Measurements from ENCODE around the gene PREX1. TPM values are rescaled to one million over a fixed set of nuclear protein-coding genes. Genes with fewer than 3 reads are reported as not detected.

Gene PREX1
- total RNA-seq, 1 experiment from 2014 or later: 3.3 TPM

DNA sequence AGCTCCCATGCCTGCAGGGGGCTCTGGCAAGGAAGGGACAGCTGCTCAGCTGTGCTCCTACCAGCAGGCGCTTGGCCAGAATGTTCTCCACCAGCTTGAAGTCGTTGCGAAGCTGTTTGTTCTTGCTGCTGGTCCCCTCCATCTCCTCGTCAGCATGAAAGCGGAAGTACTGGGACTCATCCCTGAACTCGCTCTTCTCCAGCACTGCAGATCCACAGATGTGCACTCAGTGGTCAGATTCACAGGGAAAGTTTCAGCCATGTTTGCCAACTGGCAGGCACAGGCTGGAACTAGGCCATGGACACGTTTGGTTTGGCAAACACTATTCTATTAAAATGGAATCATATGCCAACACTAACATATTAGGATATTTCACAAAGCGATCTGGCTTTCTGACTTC is 167.9 kb downstream of the PREX1 start:
- TF ChIP-seq, protein P1, sequence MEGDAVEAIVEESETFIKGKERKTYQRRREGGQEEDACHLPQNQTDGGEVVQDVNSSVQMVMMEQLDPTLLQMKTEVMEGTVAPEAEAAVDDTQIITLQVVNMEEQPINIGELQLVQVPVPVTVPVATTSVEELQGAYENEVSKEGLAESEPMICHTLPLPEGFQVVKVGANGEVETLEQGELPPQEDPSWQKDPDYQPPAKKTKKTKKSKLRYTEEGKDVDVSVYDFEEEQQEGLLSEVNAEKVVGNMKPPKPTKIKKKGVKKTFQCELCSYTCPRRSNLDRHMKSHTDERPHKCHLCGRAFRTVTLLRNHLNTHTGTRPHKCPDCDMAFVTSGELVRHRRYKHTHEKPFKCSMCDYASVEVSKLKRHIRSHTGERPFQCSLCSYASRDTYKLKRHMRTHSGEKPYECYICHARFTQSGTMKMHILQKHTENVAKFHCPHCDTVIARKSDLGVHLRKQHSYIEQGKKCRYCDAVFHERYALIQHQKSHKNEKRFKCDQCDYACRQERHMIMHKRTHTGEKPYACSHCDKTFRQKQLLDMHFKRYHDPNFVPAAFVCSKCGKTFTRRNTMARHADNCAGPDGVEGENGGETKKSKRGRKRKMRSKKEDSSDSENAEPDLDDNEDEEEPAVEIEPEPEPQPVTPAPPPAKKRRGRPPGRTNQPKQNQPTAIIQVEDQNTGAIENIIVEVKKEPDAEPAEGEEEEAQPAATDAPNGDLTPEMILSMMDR (conservative IDR thresholded peaks at IDR 0.05): no peak
- no peak for TF ChIP-seq EZH2 (IDR thresholded peaks at IDR 0.05; ENCODE audit: low read depth)
- no peaks in the 10 kb centered on the region for H4K20me1 ChIP-seq (ENCODE audit: insufficient read depth)
- intact Hi-C loops (cut with micrococcal nuclease; ENCODE audit: unreplicated experiment): loop anchor here (5.0 kb wide), 2 partner anchors 262 to 322 kb away; partner anchors contain the start of gene ARFGEF2
- no peak for DNase-seq
- no peaks in the 10 kb centered on the region for H3K36me3 ChIP-seq (ENCODE audit: low read depth)
- no peaks in the 10 kb centered on the region for H3K79me2 ChIP-seq (ENCODE audit: low read depth)
- H2AFZ ChIP-seq: no peak overlapping the region
- H3K27ac ChIP-seq: no peak overlapping the region
- no peak overlapping the region for H3K4me2 ChIP-seq
- H3K9me3 ChIP-seq (ENCODE audit: insufficient read depth, low read depth): no peaks in the 10 kb centered on the region
- POLR2A ChIA-PET (ENCODE audit: unreplicated experiment): no interaction called here
- no peaks in the 10 kb centered on the region for H3K27me3 ChIP-seq (ENCODE audit: insufficient read depth, low read depth)
- CTCF ChIA-PET: no interaction called here
- H3K4me1 ChIP-seq (replicated peaks; ENCODE audit: insufficient read depth): no peaks in the 10 kb centered on the region
- no peaks in the 10 kb centered on the region for H3K9me2 ChIP-seq (ENCODE audit: insufficient read depth)
- H3F3A ChIP-seq (ENCODE audit: insufficient read depth, low read depth): 0 out of 2 replicates have a peak, but pooled peaks cover 4% of the 10 kb centered on the region
- BruUV-seq (replicated peaks): no TSS peak
- H3K4me3 ChIP-seq: no peak overlapping the region

DNA sequence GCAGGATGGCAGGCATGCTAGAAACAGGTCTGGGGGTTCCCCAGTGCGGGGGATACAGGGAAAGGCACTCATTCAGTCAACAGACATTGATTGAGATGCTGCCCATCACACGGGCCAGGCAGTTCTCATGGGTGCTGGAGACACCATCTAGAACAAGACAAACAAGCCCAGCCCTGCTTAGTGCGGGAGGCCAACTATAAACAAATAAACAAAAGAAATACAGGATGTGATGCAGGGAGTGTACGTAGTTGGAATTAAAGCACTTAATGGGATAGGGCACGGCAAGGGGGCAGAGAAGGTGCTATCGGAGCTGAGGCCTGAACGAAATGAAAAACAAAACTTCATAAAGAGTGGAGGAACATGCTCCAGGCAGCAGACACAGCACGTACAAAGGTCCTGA is 169.3 kb downstream of the PREX1 start:
- no peak overlapping the region for H3K4me3 ChIP-seq
- POLR2A ChIA-PET (ENCODE audit: unreplicated experiment): no interaction called here
- CTCF ChIA-PET: no interaction called here
- no peaks in the 10 kb centered on the region for H3K9me3 ChIP-seq (ENCODE audit: insufficient read depth, low read depth)
- no peak overlapping the region for H3K27ac ChIP-seq
- no peak overlapping the region for H2AFZ ChIP-seq
- no peaks in the 10 kb centered on the region for H3K36me3 ChIP-seq (ENCODE audit: low read depth)
- no peaks in the 10 kb centered on the region for H4K20me1 ChIP-seq (ENCODE audit: insufficient read depth)
- no peak overlapping the region for H3K4me2 ChIP-seq
- intact Hi-C loops (cut with micrococcal nuclease; ENCODE audit: unreplicated experiment): loop anchor here (5.0 kb wide), 2 partner anchors 264 to 324 kb away; partner anchors contain the start of gene ARFGEF2
- no TSS peak for BruUV-seq (replicated peaks)
- H3K27me3 ChIP-seq (ENCODE audit: insufficient read depth, low read depth): no peaks in the 10 kb centered on the region
- H3K9me2 ChIP-seq (ENCODE audit: insufficient read depth): no peaks in the 10 kb centered on the region
- no peaks in the 10 kb centered on the region for H3K79me2 ChIP-seq (ENCODE audit: low read depth)
- no peaks in the 10 kb centered on the region for H3K4me1 ChIP-seq (replicated peaks; ENCODE audit: insufficient read depth)
- H3F3A ChIP-seq (ENCODE audit: insufficient read depth, low read depth): 0 out of 2 replicates have a peak, but pooled peaks cover 4% of the 10 kb centered on the region
- TF ChIP-seq EZH2 (IDR thresholded peaks at IDR 0.05; ENCODE audit: low read depth): no peak
- DNase-seq: no peak

DNA sequence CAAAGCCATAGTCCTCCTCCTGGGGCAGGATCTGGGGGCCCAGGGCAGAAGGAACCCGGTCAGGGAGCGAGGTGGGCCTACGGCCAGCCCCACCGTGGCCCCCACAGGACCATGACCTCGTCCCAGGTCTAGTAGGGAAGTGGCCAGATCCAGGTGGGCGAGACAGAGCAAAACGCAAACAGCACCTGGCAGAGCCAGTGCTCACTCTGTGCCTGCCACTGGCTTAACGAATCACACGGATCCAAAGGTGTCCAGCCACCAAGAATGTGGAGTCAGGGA is 169.7 kb downstream of the PREX1 start:
- Histone ChIP-seq H3K9me3 (ENCODE audit: insufficient read depth, low read depth) (no peaks in the 10 kb centered on the region), H3K36me3 (ENCODE audit: low read depth) (no peaks in the 10 kb centered on the region), H3K9me2 (ENCODE audit: insufficient read depth) (no peaks in the 10 kb centered on the region), H3K4me2 (no peak overlapping the region), H3K4me1 (replicated peaks; ENCODE audit: insufficient read depth) (no peaks in the 10 kb centered on the region), H3F3A (ENCODE audit: insufficient read depth, low read depth) (0 out of 2 replicates have a peak, but pooled peaks cover 4% of the 10 kb centered on the region), H2AFZ (no peak overlapping the region), H3K27ac (no peak overlapping the region), H4K20me1 (ENCODE audit: insufficient read depth) (no peaks in the 10 kb centered on the region), H3K4me3 (no peak overlapping the region), H3K79me2 (ENCODE audit: low read depth) (no peaks in the 10 kb centered on the region), H3K27me3 (ENCODE audit: insufficient read depth, low read depth) (no peaks in the 10 kb centered on the region)
- POLR2A ChIA-PET (ENCODE audit: unreplicated experiment): interaction anchor here (0.5 to 1.0 kb wide), 2 partner anchors 239 to 1113 kb away, joined by 4 to 6 read pairs; no protein-coding TSS in a partner anchor
- no TSS peak for BruUV-seq (replicated peaks)
- CTCF ChIA-PET: interaction anchor here (0.6 to 2.8 kb wide), 13 partner anchors 11 to 325 kb away, joined by 3 to 39 read pairs (median 5); no protein-coding TSS in a partner anchor
- TF ChIP-seq, protein P1 (conservative IDR thresholded peaks at IDR 0.05): no peak
- TF ChIP-seq EZH2 (IDR thresholded peaks at IDR 0.05; ENCODE audit: low read depth): no peak
- no peak for DNase-seq
- intact Hi-C loops (cut with micrococcal nuclease; ENCODE audit: unreplicated experiment): loop anchor here (5.0 kb wide), 2 partner anchors 264 to 324 kb away; partner anchors contain the start of gene ARFGEF2

Data from PC-9 (cell line).